Transverse colon (tissue), 4 donors: ENCODE data around the gene ARGLU1.
"Not testable (repeated sequence)": the region's sequence is repeated elsewhere in the genome, so short reads cannot be mapped to it uniquely, and the experiment has no call there.

ENCODE experiments used
- EP300 ChIP-seq: sonication (generic); formaldehyde crosslinking; IDR thresholded peaks from one replicate; pipeline ENCODE4 v1.6.1; 2017; ENCODE audit warnings: antibody characterized with exemption, low read depth
- POLR2A ChIP-seq: fragments of 450-650 bp; IDR thresholded peaks from one replicate; pipeline ENCODE4 v1.6.1; 2016; ENCODE audit warnings: antibody characterized with exemption, mild to moderate bottlenecking, moderate library complexity
- POLR2AphosphoS5 ChIP-seq, 3 donors: sonication (generic); formaldehyde crosslinking; IDR thresholded peaks; one replicate each; pipeline ENCODE4 v1.6.1; 2016; ENCODE audit warnings: antibody characterized with exemption in 3 of 3
- TF ChIP-seq, protein P1 (sequence below), 5 experiments: fragments of 200-600 bp in 3 of 5; fragments of 450-650 bp in 2 of 5; sonication (generic) in 3 of 5; IDR thresholded peaks; 1 replicate in 2 of 5; 2 replicates in 3 of 5; pipeline ENCODE4 v1.5.1; 2016 to 2017; ENCODE audit warnings: antibody characterized with exemption in 5 of 5, inconsistent platforms in 3 of 5, mild to moderate bottlenecking in 2 of 5, moderate library complexity in 1 of 5

DNA sequence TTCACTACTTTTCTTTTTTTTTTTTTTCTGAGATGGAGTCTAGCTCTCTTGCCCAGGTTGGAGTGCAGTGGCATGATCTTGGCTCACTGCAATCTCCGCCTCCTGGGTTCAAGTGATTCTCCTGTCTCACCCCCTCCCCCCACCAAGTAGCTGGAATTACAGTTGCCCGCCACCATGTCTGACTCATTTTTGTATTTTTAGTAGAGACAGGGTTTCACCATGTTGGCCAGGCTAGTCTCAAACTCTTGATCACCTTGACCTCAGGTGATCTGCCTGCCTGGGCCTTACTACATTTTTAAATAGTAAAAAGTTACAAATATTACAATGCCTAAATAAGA lies 32.8 kb upstream of the ARGLU1 start:
- TF ChIP-seq, protein P1, sequence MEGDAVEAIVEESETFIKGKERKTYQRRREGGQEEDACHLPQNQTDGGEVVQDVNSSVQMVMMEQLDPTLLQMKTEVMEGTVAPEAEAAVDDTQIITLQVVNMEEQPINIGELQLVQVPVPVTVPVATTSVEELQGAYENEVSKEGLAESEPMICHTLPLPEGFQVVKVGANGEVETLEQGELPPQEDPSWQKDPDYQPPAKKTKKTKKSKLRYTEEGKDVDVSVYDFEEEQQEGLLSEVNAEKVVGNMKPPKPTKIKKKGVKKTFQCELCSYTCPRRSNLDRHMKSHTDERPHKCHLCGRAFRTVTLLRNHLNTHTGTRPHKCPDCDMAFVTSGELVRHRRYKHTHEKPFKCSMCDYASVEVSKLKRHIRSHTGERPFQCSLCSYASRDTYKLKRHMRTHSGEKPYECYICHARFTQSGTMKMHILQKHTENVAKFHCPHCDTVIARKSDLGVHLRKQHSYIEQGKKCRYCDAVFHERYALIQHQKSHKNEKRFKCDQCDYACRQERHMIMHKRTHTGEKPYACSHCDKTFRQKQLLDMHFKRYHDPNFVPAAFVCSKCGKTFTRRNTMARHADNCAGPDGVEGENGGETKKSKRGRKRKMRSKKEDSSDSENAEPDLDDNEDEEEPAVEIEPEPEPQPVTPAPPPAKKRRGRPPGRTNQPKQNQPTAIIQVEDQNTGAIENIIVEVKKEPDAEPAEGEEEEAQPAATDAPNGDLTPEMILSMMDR (IDR thresholded peaks at IDR 0.05), result not testable (repeated sequence)
- TF ChIP-seq POLR2AphosphoS5 (IDR thresholded peaks at IDR 0.05); POLR2A; EP300: not testable (repeated sequence)
